ENCODE measurements around the gene SFTPD.
A peak's percentile ranks its signal among the peaks of the same experiment; 100 is the strongest.
"Not testable (repeated sequence)": the region's sequence is repeated elsewhere in the genome, so short reads cannot be mapped to it uniquely, and the experiment has no call there.

SFTPD gene

GRCh38 chr10:79925614-79926013 lies 23.3 kb downstream of the SFTPD start:
- Histone ChIP-seq H3K9ac (ENCODE audit: low read length in 2 of 2) (no peak overlapping the region), H3K27me3 (ENCODE audit: control insufficient read depth in 1 of 2, insufficient read depth in 2 of 2, low read length in 2 of 2) (peaks cover 3% of the 10 kb centered on the region in 2 donors), H3K36me3 (ENCODE audit: control insufficient read depth in 2 of 2, insufficient read depth in 2 of 2, low read length in 2 of 2) (peaks cover 0 to 4% of the 10 kb centered on the region in 2 donors), H3K4me1 (ENCODE audit: control insufficient read depth, insufficient read depth, low read length) (peaks cover 6% of the 10 kb centered on the region), H3K9me3 (ENCODE audit: control insufficient read depth in 2 of 2, low read length in 2 of 2) (no peaks in the 10 kb centered on the region), H3K27ac (ENCODE audit: low read length) (no peak overlapping the region), H3K4me3 (ENCODE audit: low read length in 2 of 2) (no peak overlapping the region)

- H3K4me1 ChIP-seq (ENCODE audit: control insufficient read depth, insufficient read depth, low read length), result peaks cover 3% of the 10 kb centered on the region
- H3K9ac ChIP-seq (ENCODE audit: low read length in 2 of 2), result no peak overlapping the region
- H3K36me3 ChIP-seq (ENCODE audit: control insufficient read depth in 2 of 2, insufficient read depth in 2 of 2, low read length in 2 of 2), result peaks cover 0 to 4% of the 10 kb centered on the region in 2 donors
- H3K27ac ChIP-seq (ENCODE audit: low read length), result no peak overlapping the region
- no peak overlapping the region for H3K4me3 ChIP-seq (ENCODE audit: low read length in 2 of 2)
- no peaks in the 10 kb centered on the region for H3K27me3 ChIP-seq (ENCODE audit: control insufficient read depth in 1 of 2, insufficient read depth in 2 of 2, low read length in 2 of 2)
- no peaks in the 10 kb centered on the region for H3K9me3 ChIP-seq (ENCODE audit: control insufficient read depth in 2 of 2, low read length in 2 of 2)
Measured at GRCh38 chr10:79923669-79924068, 25.2 kb downstream of the SFTPD start.

GRCh38 chr10:79923145-79923544 lies 25.8 kb downstream of the SFTPD start:
- H3K9me3 ChIP-seq (ENCODE audit: control insufficient read depth in 2 of 2, low read length in 2 of 2), result no peaks in the 10 kb centered on the region
- H3K4me1 ChIP-seq (ENCODE audit: control insufficient read depth, insufficient read depth, low read length), result peaks cover 3% of the 10 kb centered on the region
- no peak overlapping the region for H3K9ac ChIP-seq (ENCODE audit: low read length in 2 of 2)
- no peak overlapping the region for H3K27ac ChIP-seq (ENCODE audit: low read length)
- H3K36me3 ChIP-seq (ENCODE audit: control insufficient read depth in 2 of 2, insufficient read depth in 2 of 2, low read length in 2 of 2), result peaks cover 0 to 4% of the 10 kb centered on the region in 2 donors
- H3K4me3 ChIP-seq (ENCODE audit: low read length in 2 of 2), result no peak overlapping the region
- no peaks in the 10 kb centered on the region for H3K27me3 ChIP-seq (ENCODE audit: control insufficient read depth in 1 of 2, insufficient read depth in 2 of 2, low read length in 2 of 2)

DNA sequence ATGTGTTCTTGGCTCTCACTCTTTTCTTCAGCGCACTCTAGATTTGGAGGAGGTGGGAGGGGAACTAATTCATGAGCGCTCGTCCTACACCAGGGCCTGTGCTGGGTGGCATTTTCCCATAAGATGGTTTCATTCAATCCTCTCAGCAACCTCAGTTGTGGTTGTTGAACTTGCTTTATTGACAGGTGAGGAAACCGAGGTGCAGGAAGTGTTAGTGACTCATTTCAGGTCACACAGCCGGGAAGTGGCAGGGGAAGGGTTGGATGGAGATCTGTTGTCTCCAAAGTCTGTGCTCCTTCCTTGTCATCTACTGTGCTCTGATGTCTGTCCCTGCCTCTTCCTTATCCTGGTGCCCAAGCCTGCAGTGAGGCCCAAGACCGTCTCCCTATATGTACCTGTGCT lies 26.9 kb downstream of the SFTPD start:
- H3K36me3 ChIP-seq (ENCODE audit: control insufficient read depth in 2 of 2, insufficient read depth in 2 of 2, low read length in 2 of 2); H3K27ac ChIP-seq (ENCODE audit: low read length); H3K4me3 ChIP-seq (ENCODE audit: low read length in 2 of 2); H3K4me1 ChIP-seq (ENCODE audit: control insufficient read depth, insufficient read depth, low read length); H3K27me3 ChIP-seq (ENCODE audit: control insufficient read depth in 1 of 2, insufficient read depth in 2 of 2, low read length in 2 of 2); H3K9me3 ChIP-seq (ENCODE audit: control insufficient read depth in 2 of 2, low read length in 2 of 2); H3K9ac ChIP-seq (ENCODE audit: low read length in 2 of 2): not testable (repeated sequence)

DNA sequence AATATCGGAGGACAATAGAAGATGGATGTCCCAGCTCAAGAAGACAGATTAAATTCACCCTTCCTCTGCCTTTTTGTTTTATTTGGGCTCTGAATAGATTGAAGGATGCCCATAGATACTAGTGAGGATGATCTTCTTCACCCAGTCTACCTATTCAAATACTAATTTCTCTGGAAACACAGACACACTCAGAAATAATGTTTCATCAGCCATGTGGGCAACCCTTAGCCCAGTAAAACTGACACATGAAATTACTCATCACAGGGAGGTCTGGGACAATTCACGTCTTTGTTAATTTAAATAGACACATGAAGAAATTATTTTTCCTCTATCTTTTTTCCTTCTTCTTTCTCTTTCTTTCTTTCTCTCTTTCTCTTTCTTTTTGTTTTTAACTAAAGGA lies 33.1 kb downstream of the SFTPD start:
- not testable (repeated sequence) for H3K4me3 ChIP-seq (ENCODE audit: low read length in 2 of 2)

GRCh38 chr10:79914512-79914911 lies 34.4 kb downstream of the SFTPD start:
- not testable (repeated sequence) for H3K36me3 ChIP-seq (ENCODE audit: control insufficient read depth in 2 of 2, insufficient read depth in 2 of 2, low read length in 2 of 2); H3K27me3 ChIP-seq (ENCODE audit: control insufficient read depth in 1 of 2, insufficient read depth in 2 of 2, low read length in 2 of 2); H3K4me3 ChIP-seq (ENCODE audit: low read length in 2 of 2); H3K9me3 ChIP-seq (ENCODE audit: control insufficient read depth in 2 of 2, low read length in 2 of 2); H3K4me1 ChIP-seq (ENCODE audit: control insufficient read depth, insufficient read depth, low read length); H3K27ac ChIP-seq (ENCODE audit: low read length); H3K9ac ChIP-seq (ENCODE audit: low read length in 2 of 2)

More for the DNA sequence above, 33.1 kb downstream of the SFTPD start:
- H3K9me3 ChIP-seq (ENCODE audit: control insufficient read depth in 2 of 2, low read length in 2 of 2); H3K4me1 ChIP-seq (ENCODE audit: control insufficient read depth, insufficient read depth, low read length); H3K36me3 ChIP-seq (ENCODE audit: control insufficient read depth in 2 of 2, insufficient read depth in 2 of 2, low read length in 2 of 2); H3K27me3 ChIP-seq (ENCODE audit: control insufficient read depth in 1 of 2, insufficient read depth in 2 of 2, low read length in 2 of 2); H3K27ac ChIP-seq (ENCODE audit: low read length); H3K9ac ChIP-seq (ENCODE audit: low read length in 2 of 2): not testable (repeated sequence)

DNA sequence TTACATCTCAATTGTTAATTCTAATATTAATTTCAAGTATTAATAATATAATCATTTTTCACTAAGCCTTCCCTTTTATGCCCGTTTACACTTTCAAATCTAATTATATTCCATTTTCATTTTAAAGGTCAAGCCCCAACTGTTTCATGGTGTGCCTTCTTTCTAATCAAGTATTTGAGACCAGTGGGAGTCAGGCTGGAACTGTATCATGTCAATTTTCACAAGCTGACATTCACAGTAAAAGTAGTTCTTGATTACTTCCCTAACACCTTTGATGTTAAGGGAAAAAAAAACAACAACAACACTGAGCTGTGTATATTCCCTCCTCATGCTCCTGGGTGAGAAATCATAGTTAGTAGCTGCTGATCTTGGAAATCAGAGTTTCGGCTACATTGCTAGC lies 38.1 kb downstream of the SFTPD start:
- Histone ChIP-seq H3K36me3 (ENCODE audit: control insufficient read depth in 2 of 2, insufficient read depth in 2 of 2, low read length in 2 of 2) (no peaks in the 10 kb centered on the region), H3K4me3 (ENCODE audit: low read length in 2 of 2) (no peak overlapping the region), H3K4me1 (ENCODE audit: control insufficient read depth, insufficient read depth, low read length) (no peaks in the 10 kb centered on the region), H3K27me3 (ENCODE audit: control insufficient read depth in 1 of 2, insufficient read depth in 2 of 2, low read length in 2 of 2) (no peaks in the 10 kb centered on the region), H3K27ac (ENCODE audit: low read length) (no peak overlapping the region), H3K9me3 (ENCODE audit: control insufficient read depth in 2 of 2, low read length in 2 of 2) (no peaks in the 10 kb centered on the region), H3K9ac (ENCODE audit: low read length in 2 of 2) (no peak overlapping the region)

DNA sequence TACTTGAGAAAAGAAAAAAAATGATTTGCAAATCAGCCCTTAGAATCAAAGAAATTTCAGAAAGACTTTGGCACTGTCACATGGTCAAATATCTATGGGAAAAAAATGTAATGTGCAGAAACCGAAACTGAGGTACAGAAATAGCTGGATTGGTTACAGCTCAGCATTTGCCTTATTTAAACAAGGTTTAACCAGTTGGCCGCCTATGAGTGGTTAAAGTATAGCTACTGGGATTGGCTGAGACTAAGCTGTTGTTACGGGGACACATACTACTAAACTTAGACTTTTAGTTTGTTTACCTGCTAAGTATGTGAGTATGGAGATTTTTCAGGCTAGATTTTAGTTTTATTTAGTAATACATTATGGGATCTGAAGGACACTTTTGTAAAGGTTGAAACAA lies 38.6 kb downstream of the SFTPD start:
- H3K27me3 ChIP-seq (ENCODE audit: control insufficient read depth in 1 of 2, insufficient read depth in 2 of 2, low read length in 2 of 2), result no peaks in the 10 kb centered on the region
- no peak overlapping the region for H3K4me3 ChIP-seq (ENCODE audit: low read length in 2 of 2)
- no peak overlapping the region for H3K27ac ChIP-seq (ENCODE audit: low read length)
- H3K9me3 ChIP-seq (ENCODE audit: control insufficient read depth in 2 of 2, low read length in 2 of 2), result no peaks in the 10 kb centered on the region
- H3K9ac ChIP-seq (ENCODE audit: low read length in 2 of 2), result no peak overlapping the region
- H3K36me3 ChIP-seq (ENCODE audit: control insufficient read depth in 2 of 2, insufficient read depth in 2 of 2, low read length in 2 of 2), result no peaks in the 10 kb centered on the region
- no peaks in the 10 kb centered on the region for H3K4me1 ChIP-seq (ENCODE audit: control insufficient read depth, insufficient read depth, low read length)

DNA sequence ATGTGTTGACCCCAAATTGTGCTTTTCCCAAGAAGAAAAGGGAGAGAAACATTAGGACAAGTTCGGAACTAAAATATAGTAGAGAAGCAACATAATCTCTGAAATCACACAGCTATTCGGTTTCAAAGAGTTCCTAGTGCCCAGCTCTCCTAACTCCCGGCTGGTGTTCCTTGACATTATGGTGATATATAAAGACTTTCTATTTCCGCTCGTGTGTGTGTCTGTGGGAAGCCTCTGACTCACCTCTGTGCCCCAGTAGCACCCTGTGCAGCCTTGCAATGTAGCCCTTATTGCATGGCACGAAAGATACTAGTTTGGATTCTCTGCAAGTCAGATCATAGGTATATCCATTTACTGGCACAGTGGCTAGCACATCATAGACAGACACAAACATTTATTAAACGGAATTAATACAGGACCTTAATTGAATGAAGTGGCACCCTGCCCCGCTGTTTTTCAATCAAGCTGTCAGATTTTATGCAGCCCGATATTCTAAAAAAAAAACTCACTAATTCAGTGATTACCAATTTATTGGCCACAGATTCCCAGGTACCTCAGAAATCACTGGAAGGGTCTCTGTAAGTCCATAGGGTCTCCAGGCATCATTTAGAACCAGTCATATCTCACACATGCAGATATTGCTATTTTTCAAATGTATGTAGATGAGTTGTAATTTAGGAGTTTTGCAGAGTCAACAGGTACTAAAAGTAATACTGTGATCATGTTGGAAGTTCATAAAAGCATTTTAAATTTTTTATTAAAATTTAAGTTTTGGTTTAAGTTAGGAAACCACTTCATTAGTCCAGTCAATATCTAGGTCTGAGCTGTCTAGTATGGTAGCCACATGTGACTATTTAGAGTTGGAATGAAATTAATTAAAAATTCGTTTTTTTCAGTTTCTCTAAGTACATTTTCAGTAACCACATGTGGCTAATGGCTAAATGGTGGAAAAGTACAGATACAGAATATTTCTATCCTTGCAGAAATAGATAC lies 43.3 kb downstream of the SFTPD start:
- H3K36me3 ChIP-seq (ENCODE audit: control insufficient read depth in 2 of 2, insufficient read depth in 2 of 2, low read length in 2 of 2), result no peaks in the 10 kb centered on the region
- peak overlapping the region; percentile 65 to 83 for H3K4me3 ChIP-seq (ENCODE audit: low read length in 2 of 2)
- H3K9ac ChIP-seq (ENCODE audit: low read length in 2 of 2), result peak overlapping the region; percentile 63 to 74
- no peaks in the 10 kb centered on the region for H3K27me3 ChIP-seq (ENCODE audit: control insufficient read depth in 1 of 2, insufficient read depth in 2 of 2, low read length in 2 of 2)
- H3K9me3 ChIP-seq (ENCODE audit: control insufficient read depth in 2 of 2, low read length in 2 of 2), result no peaks in the 10 kb centered on the region
- H3K4me1 ChIP-seq (ENCODE audit: control insufficient read depth, insufficient read depth, low read length), result no peaks in the 10 kb centered on the region
- H3K27ac ChIP-seq (ENCODE audit: low read length), result no peak overlapping the region

DNA sequence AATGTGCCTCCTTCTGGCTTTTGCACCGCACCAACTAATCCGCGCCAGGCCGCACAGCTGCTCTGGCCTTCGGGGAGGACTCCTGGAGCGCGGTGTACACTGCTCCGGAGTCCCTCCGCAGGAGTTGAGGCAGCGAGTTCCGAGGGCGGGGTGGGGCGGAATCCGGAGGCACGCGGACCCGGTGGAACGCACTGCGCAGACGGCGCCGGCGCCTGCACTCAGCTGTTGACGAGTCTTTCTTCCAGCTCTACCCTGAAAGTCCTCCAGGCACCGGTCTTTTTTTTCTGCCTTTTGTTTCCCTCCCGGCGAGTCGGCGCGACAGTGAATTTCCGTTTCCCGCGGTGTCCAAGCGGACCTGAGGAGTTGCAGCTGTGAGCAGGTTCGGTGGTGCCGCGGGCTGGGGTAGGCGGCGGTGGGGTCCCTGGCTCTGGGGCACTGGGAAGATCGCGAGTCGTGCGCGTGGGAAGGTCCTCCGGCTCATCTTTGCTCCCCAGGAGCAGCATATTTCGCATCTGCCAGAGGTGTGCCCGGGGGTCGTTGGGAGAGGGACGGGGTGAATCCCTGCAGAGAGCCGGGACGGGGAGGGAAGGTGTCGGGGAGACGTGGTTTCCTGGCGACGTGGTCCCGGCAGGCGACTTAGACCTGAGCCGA lies 44.1 kb downstream of the SFTPD start:
- peak overlapping the region; percentile 37 for H3K27ac ChIP-seq (ENCODE audit: low read length)
- no peaks in the 10 kb centered on the region for H3K4me1 ChIP-seq (ENCODE audit: control insufficient read depth, insufficient read depth, low read length)
- peak overlapping the region; percentile 63 to 74 for H3K9ac ChIP-seq (ENCODE audit: low read length in 2 of 2)
- H3K9me3 ChIP-seq (ENCODE audit: control insufficient read depth in 2 of 2, low read length in 2 of 2), result no peaks in the 10 kb centered on the region
- H3K4me3 ChIP-seq (ENCODE audit: low read length in 2 of 2), result peak overlapping the region; percentile 65 to 83
- H3K27me3 ChIP-seq (ENCODE audit: control insufficient read depth in 1 of 2, insufficient read depth in 2 of 2, low read length in 2 of 2), result no peaks in the 10 kb centered on the region
- no peaks in the 10 kb centered on the region for H3K36me3 ChIP-seq (ENCODE audit: control insufficient read depth in 2 of 2, insufficient read depth in 2 of 2, low read length in 2 of 2)

DNA sequence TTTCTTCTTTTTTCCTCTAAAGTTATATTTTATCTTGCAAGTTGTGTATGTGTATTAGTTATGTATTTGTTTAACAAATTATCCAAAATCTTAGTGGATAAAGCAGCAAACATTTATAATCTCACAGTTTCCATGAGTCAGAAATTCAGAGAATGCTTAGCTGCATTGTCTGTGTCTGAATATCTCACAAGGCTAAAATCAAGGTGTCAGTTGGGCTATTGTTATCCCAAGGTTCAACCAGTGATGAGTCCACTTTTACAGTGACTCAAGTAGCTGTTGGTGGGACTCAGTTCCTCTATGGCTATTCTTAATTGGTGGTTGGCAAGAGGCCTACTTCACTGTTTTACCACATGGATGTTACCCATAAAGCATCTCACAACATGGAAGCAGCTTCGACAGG lies 47.3 kb downstream of the SFTPD start:
- H3K4me1 ChIP-seq (ENCODE audit: control insufficient read depth, insufficient read depth, low read length); H3K36me3 ChIP-seq (ENCODE audit: control insufficient read depth in 2 of 2, insufficient read depth in 2 of 2, low read length in 2 of 2); H3K9me3 ChIP-seq (ENCODE audit: control insufficient read depth in 2 of 2, low read length in 2 of 2); H3K27me3 ChIP-seq (ENCODE audit: control insufficient read depth in 1 of 2, insufficient read depth in 2 of 2, low read length in 2 of 2); H3K27ac ChIP-seq (ENCODE audit: low read length); H3K9ac ChIP-seq (ENCODE audit: low read length in 2 of 2); H3K4me3 ChIP-seq (ENCODE audit: low read length in 2 of 2): not testable (repeated sequence)
